GM19372 (cell line): Measurements from ENCODE around the gene SLC6A8.

Experiments used
- ATAC-seq: cut with Tn5 transposase; IDR thresholded peaks from one replicate; pipeline ENCODE4 v1.9.1; 2021; ENCODE audit warnings: mild to moderate bottlenecking, low read depth, moderate library complexity; ENCODE audit not compliant: unreplicated experiment

Gene SLC6A8

GRCh38 chrX:153647461-153648357, 40.0 kb upstream of the SLC6A8 start:
- ATAC-seq, result no peak

GRCh38 chrX:153648358-153649177, 39.2 kb upstream of the SLC6A8 start:
- no peak for ATAC-seq

GRCh38 chrX:153649178-153649914, 38.4 kb upstream of the SLC6A8 start:
- no peak for ATAC-seq

GRCh38 chrX:153649915-153650782, 37.6 kb upstream of the SLC6A8 start:
- no peak for ATAC-seq

GRCh38 chrX:153650959-153651358, 36.8 kb upstream of the SLC6A8 start:
- ATAC-seq, result no peak

- ATAC-seq, result no peak
These were observed 36.1 kb upstream of the SLC6A8 start for GRCh38 chrX:153651540-153652079.

- ATAC-seq, result no peak
These were observed 34.2 kb upstream of the SLC6A8 start for GRCh38 chrX:153653556-153653955.

GRCh38 chrX:153657161-153657560, 30.6 kb upstream of the SLC6A8 start:
- no peak for ATAC-seq

- no peak for ATAC-seq
These were observed 28.5 kb upstream of the SLC6A8 start for GRCh38 chrX:153659268-153659667.

GRCh38 chrX:153662266-153662665, 25.5 kb upstream of the SLC6A8 start:
- no peak for ATAC-seq

GRCh38 chrX:153665726-153666306, 21.9 kb upstream of the SLC6A8 start:
- no peak for ATAC-seq

- no peak for ATAC-seq
These were observed 20.3 kb upstream of the SLC6A8 start for GRCh38 chrX:153667281-153667955.

- no peak for ATAC-seq
These were observed 19.8 kb upstream of the SLC6A8 start for GRCh38 chrX:153667956-153668396.

GRCh38 chrX:153668423-153669173, 19.1 kb upstream of the SLC6A8 start:
- no peak for ATAC-seq

GRCh38 chrX:153669174-153669890, 18.4 kb upstream of the SLC6A8 start:
- no peak for ATAC-seq

- no peak for ATAC-seq
These were observed 17.6 kb upstream of the SLC6A8 start for GRCh38 chrX:153669901-153670731.
